GM12891 (cell line): ENCODE data around the gene MED12L.

Experiments used
- POLR2A ChIP-seq: IDR thresholded peaks from 2 replicates; pipeline ENCODE4 v1.6.1; 2011; ENCODE audit warnings: low read depth, low read length, control low read depth
- POLR2AphosphoS5 ChIP-seq: IDR thresholded peaks from 2 replicates; pipeline ENCODE4 v1.6.1; 2011; ENCODE audit warnings: low read depth, low read length, control low read depth
- SPI1 ChIP-seq: IDR thresholded peaks from 2 replicates; pipeline ENCODE4 v1.6.1; 2011; ENCODE audit warnings: low read depth, low read length, control low read depth
- TAF1 ChIP-seq: IDR thresholded peaks from 2 replicates; pipeline ENCODE4 v1.6.1; 2011; ENCODE audit warnings: low read depth, low read length, control low read depth

GRCh38 chr3:151142929-151143328 is 57.5 kb downstream of the MED12L start:
- TF ChIP-seq TAF1 (no peak), POLR2A (no peak), SPI1 (no peak), POLR2AphosphoS5 (no peak)
